Measurements from ENCODE around the gene MFAP2. TPM values are rescaled to one million over a fixed set of nuclear protein-coding genes. Genes with fewer than 3 reads are reported as not detected.

The MFAP2 gene, protein sequence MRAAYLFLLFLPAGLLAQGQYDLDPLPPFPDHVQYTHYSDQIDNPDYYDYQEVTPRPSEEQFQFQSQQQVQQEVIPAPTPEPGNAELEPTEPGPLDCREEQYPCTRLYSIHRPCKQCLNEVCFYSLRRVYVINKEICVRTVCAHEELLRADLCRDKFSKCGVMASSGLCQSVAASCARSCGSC
- total RNA-seq (not detected), polyA plus RNA-seq (under 1 TPM in 1 of 3 donors, not detected in 2; 0.41 TPM), total RNA-seq (0 to 0.26 (median 0) reads per million in 6 experiments)

GRCh38 chr1:16980473-16981268, at the start of gene MFAP2:
Gene MFAP2 (minus strand): TSS chr1:16980620. CDS start chr1:16978273, 2,347 bp downstream.
- POLR2A ChIA-PET, result interaction anchor here (0.6 kb wide), 1 partner anchor 24 kb away, joined by 3 read pairs; no protein-coding TSS in a partner anchor
- peak within 1 kb of the TSS; percentile 64 to 93 (median 79) for H3K4me3 Mint-ChIP-seq
- DNase-seq (no peak), ATAC-seq (peak; percentile 39 to 44)
- peaks cover 10 to 13% (median 11%) of the 10 kb centered on the region in 4 donors for H3K4me1 Mint-ChIP-seq
- H3K27me3 Mint-ChIP-seq, result peaks cover 15 to 32% (median 21%) of the 10 kb centered on the region in 5 donors
- peaks cover 0 to 12% (median 4%) of the 10 kb centered on the region in 3 donors for H3K36me3 Mint-ChIP-seq
- peak within 1 kb of the TSS in 4 of 10 donors; percentile 28 to 87 (median 58) for H3K27ac Mint-ChIP-seq
- H3K9me3 Mint-ChIP-seq, result no peaks in the 10 kb centered on the region

GRCh38 chr1:17030206-17030605, 49.8 kb upstream of the MFAP2 start:
- Mint-ChIP-seq H3K27ac (peak overlapping the region in 1 of 10 donors; percentile 27), H3K4me1 (peaks cover 0 to 2% (median 0%) of the 10 kb centered on the region in 4 donors), H3K4me3 (no peak overlapping the region), H3K9me3 (no peaks in the 10 kb centered on the region), H3K36me3 (peaks cover 0 to 83% (median 2%) of the 10 kb centered on the region in 3 donors), H3K27me3 (no peaks in the 10 kb centered on the region)
- POLR2A ChIA-PET, result no interaction called here
- no peak for ATAC-seq
- no peak for DNase-seq

- H3K4me1 Mint-ChIP-seq, result peaks cover 0 to 2% (median 0%) of the 10 kb centered on the region in 4 donors
- no peak for DNase-seq
- peak overlapping the region in 1 of 10 donors; percentile 44 for H3K27ac Mint-ChIP-seq
- POLR2A ChIA-PET, result no interaction called here
- H3K4me3 Mint-ChIP-seq, result no peak overlapping the region
- H3K27me3 Mint-ChIP-seq, result no peaks in the 10 kb centered on the region
- no peak for ATAC-seq
- H3K36me3 Mint-ChIP-seq, result peaks cover 0 to 85% (median 3%) of the 10 kb centered on the region in 3 donors
- H3K9me3 Mint-ChIP-seq, result no peaks in the 10 kb centered on the region
Observed at GRCh38 chr1:17028662-17029188, 48.3 kb upstream of the MFAP2 start.

DNA sequence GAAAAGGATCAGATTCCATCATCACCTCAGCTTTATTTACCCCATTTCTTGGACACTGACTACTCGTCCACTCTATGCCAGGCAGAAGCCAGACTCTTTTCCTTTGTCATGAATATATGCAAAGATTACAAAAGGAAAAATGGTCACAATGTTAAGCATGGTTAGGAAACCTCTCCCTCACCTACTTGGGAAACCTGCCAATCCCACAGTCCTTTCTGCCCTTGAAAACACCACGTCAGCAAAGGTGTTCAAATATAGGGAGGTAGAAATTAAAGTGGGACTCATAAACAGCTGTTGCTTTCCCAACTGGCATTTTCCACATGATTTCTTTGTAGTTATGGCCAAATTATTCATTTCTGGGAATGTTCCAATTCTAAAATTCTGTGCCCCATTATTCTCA, 47.5 kb upstream of the MFAP2 start:
- POLR2A ChIA-PET, result no interaction called here
- Mint-ChIP-seq H3K4me1 (peaks cover 0 to 4% (median 0%) of the 10 kb centered on the region in 4 donors), H3K36me3 (peaks cover 0 to 87% (median 1%) of the 10 kb centered on the region in 3 donors), H3K4me3 (no peak overlapping the region), H3K27me3 (no peaks in the 10 kb centered on the region), H3K9me3 (no peaks in the 10 kb centered on the region), H3K27ac (peak overlapping the region in 2 of 10 donors; percentile 33 to 51)
- DNase-seq, result no peak
- ATAC-seq, result no peak

GRCh38 chr1:17027403-17027802, 47.0 kb upstream of the MFAP2 start:
- Mint-ChIP-seq H3K27ac (no peak overlapping the region), H3K9me3 (no peaks in the 10 kb centered on the region), H3K4me1 (peaks cover 0 to 4% (median 0%) of the 10 kb centered on the region in 4 donors), H3K4me3 (no peak overlapping the region), H3K27me3 (no peaks in the 10 kb centered on the region), H3K36me3 (peaks cover 0 to 87% (median 1%) of the 10 kb centered on the region in 3 donors)
- DNase-seq (no peak), ATAC-seq (no peak)
- POLR2A ChIA-PET, result no interaction called here

GRCh38 chr1:17024721-17025120, 44.3 kb upstream of the MFAP2 start:
- H3K27ac Mint-ChIP-seq, result peak overlapping the region in 2 of 10 donors; percentile 34 to 52
- no peak for DNase-seq
- no peaks in the 10 kb centered on the region for H3K27me3 Mint-ChIP-seq
- no peak for ATAC-seq
- H3K4me1 Mint-ChIP-seq, result peaks cover 0 to 4% (median 0%) of the 10 kb centered on the region in 4 donors
- peaks cover 0 to 90% (median 3%) of the 10 kb centered on the region in 3 donors for H3K36me3 Mint-ChIP-seq
- POLR2A ChIA-PET, result interaction anchor here (0.7 kb wide), 1 partner anchor 14 kb away, joined by 3 read pairs; no protein-coding TSS in a partner anchor
- H3K4me3 Mint-ChIP-seq, result no peak overlapping the region
- no peaks in the 10 kb centered on the region for H3K9me3 Mint-ChIP-seq

DNA sequence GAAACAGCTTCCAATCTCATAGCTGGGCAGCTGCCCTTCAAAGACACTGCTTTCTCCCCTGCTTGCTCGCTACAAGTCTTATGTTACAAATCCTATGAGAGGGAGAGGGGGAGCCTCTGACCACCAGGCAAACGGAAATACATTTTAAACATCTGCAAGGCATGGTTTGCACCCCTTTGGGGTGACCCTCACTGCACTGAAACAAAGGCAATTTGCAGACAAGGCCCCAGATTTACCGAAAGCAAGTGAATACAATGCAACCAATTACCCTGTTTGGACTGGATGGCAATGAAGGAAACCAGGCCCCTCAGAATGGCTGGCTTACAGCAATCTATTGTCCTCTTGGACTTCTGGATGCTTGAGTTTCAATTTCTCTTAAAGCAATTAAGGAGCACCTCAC, 43.2 kb upstream of the MFAP2 start:
- DNase-seq (no peak), ATAC-seq (no peak)
- Mint-ChIP-seq H3K9me3 (no peaks in the 10 kb centered on the region), H3K4me3 (no peak overlapping the region), H3K27me3 (no peaks in the 10 kb centered on the region), H3K4me1 (peaks cover 0 to 6% (median 1%) of the 10 kb centered on the region in 4 donors), H3K36me3 (peaks cover 0 to 89% (median 4%) of the 10 kb centered on the region in 3 donors), H3K27ac (peak overlapping the region in 4 of 10 donors; percentile 24 to 48 (median 32))
- POLR2A ChIA-PET, result no interaction called here

DNA sequence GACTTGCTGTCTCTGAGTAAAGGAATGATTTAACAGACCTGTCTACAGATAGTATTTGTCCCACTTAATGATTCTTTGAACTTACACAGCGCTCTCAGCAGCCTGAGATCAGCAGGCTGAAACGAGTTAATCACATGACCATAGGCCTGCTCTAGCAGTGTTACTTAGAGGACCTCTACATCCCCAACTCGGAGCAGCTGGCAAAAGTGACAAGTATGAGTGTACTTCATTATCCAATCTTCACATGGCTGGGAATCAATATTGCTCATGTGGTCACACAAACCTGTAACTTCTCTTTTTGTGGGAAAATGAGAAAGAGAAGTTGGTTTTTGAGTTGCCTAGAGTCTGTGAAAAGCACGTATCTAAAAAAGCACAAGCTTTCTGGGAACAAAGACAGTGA, 42.7 kb upstream of the MFAP2 start:
- H3K27ac Mint-ChIP-seq, result peak overlapping the region in 4 of 10 donors; percentile 15 to 60 (median 24)
- H3K36me3 Mint-ChIP-seq, result peaks cover 0 to 89% (median 6%) of the 10 kb centered on the region in 3 donors
- peaks cover 0 to 6% (median 1%) of the 10 kb centered on the region in 4 donors for H3K4me1 Mint-ChIP-seq
- H3K4me3 Mint-ChIP-seq, result peak overlapping the region in 1 of 10 donors; percentile 36
- no peaks in the 10 kb centered on the region for H3K9me3 Mint-ChIP-seq
- no peak for ATAC-seq
- POLR2A ChIA-PET, result no interaction called here
- no peaks in the 10 kb centered on the region for H3K27me3 Mint-ChIP-seq
- DNase-seq, result no peak

DNA sequence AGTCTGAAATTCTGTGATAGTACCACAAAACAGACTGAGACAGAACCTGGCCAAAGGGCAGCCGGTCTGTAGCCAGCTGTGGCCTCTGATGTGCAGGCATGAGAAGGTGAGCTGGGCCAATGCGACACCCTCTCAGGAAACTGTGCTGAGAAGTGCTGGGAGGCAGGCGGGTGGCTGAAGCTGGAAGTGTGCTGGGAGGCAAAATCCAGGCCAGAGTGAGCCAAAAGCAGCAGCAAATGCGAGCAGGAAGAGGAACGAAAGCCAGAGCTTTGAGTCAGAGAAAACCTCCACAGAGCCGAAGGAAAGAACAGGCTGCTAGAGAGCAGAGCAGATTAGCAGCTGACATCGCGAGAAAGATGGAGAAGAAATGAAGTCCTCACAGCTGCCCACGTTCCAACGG, 41.5 kb upstream of the MFAP2 start:
- POLR2A ChIA-PET, result no interaction called here
- Mint-ChIP-seq H3K27ac (peak overlapping the region in 1 of 10 donors; percentile 27), H3K27me3 (no peaks in the 10 kb centered on the region), H3K4me3 (no peak overlapping the region), H3K36me3 (peaks cover 0 to 83% (median 8%) of the 10 kb centered on the region in 3 donors), H3K4me1 (peaks cover 0 to 4% (median 1%) of the 10 kb centered on the region in 4 donors), H3K9me3 (no peaks in the 10 kb centered on the region)
- no peak for ATAC-seq
- no peak for DNase-seq

DNA sequence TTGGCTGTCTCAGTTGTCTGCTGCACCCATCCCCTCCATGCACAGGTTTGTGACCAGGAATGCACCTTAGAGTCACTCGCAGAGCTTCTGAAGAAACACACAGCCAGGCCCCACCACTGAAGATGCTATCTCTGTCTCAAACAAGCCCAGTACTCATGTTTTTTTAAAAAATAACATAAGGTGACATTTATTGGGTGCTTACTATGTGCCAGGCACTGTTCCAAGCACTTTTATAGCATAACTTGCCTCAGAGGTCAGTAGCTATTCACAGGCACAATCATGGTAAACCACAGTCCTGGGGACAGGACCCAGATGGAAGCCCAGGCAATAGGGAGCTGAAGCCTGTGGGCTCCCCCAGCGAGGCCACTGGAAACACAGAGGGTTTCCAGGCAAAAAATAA, 40.1 kb upstream of the MFAP2 start:
- Mint-ChIP-seq H3K27ac (peak overlapping the region in 3 of 10 donors; percentile 78 to 83 (median 79)), H3K27me3 (no peaks in the 10 kb centered on the region), H3K36me3 (peaks cover 0 to 74% (median 8%) of the 10 kb centered on the region in 3 donors), H3K4me1 (peaks cover 0 to 4% (median 1%) of the 10 kb centered on the region in 4 donors), H3K4me3 (no peak overlapping the region), H3K9me3 (no peaks in the 10 kb centered on the region)
- DNase-seq, result no peak
- POLR2A ChIA-PET, result no interaction called here
- ATAC-seq, result no peak

GRCh38 chr1:17018849-17019248, 38.4 kb upstream of the MFAP2 start:
- DNase-seq, result no peak
- Mint-ChIP-seq H3K4me3 (no peak overlapping the region), H3K9me3 (no peaks in the 10 kb centered on the region), H3K4me1 (peaks cover 0 to 6% (median 1%) of the 10 kb centered on the region in 4 donors), H3K36me3 (peaks cover 0 to 61% (median 6%) of the 10 kb centered on the region in 3 donors), H3K27ac (peak overlapping the region in 6 of 10 donors; percentile 47 to 90 (median 63)), H3K27me3 (no peaks in the 10 kb centered on the region)
- POLR2A ChIA-PET, result no interaction called here
- no peak for ATAC-seq

- Mint-ChIP-seq H3K4me3 (no peak overlapping the region), H3K27ac (peak overlapping the region in 1 of 10 donors; percentile 53), H3K36me3 (peaks cover 0 to 47% (median 6%) of the 10 kb centered on the region in 3 donors), H3K4me1 (peaks cover 3 to 4% (median 4%) of the 10 kb centered on the region in 4 donors), H3K27me3 (no peaks in the 10 kb centered on the region), H3K9me3 (no peaks in the 10 kb centered on the region)
- POLR2A ChIA-PET, result interaction anchor here (0.7 kb wide), 1 partner anchor 56 kb away, joined by 5 read pairs; no protein-coding TSS in a partner anchor
- ATAC-seq (no peak), DNase-seq (no peak)
Observed at GRCh38 chr1:17017435-17017834, 37.0 kb upstream of the MFAP2 start.
